ENCODE data around the gene RAB30. TPM values are rescaled to one million over a fixed set of nuclear protein-coding genes. Genes with fewer than 3 reads are reported as not detected.

Gene RAB30
- total and polyA plus RNA-seq, 2 experiments from 2014 or later, result 2.5 to 10.2 TPM

GRCh38 chr11:83026229-83026628, 45.5 kb downstream of the RAB30 start:
- no peak for DNase-seq (ENCODE audit: low spot score)
- no peaks in the 10 kb centered on the region for H3K36me3 ChIP-seq (replicated peaks; ENCODE audit: insufficient read depth, low read depth)
- H3K9me3 ChIP-seq (ENCODE audit: low read depth), result no peaks in the 10 kb centered on the region
- no peak overlapping the region for H3K4me3 ChIP-seq
- no peak overlapping the region for H2AFZ ChIP-seq
- H3K9me2 ChIP-seq (replicated peaks; ENCODE audit: insufficient read depth), result no peaks in the 10 kb centered on the region
- no peak overlapping the region for H3K27ac ChIP-seq
- H3K27me3 ChIP-seq, result no peaks in the 10 kb centered on the region
- H3K79me2 ChIP-seq, result peaks cover 19% of the 10 kb centered on the region
- TF ChIP-seq EZH2 (IDR thresholded peaks at IDR 0.05; ENCODE audit: borderline replicate concordance) (no peak), EZH2phosphoT487 (IDR thresholded peaks at IDR 0.05; ENCODE audit: low read depth, severe bottlenecking, unreplicated experiment) (no peak), CTCF (IDR thresholded peaks at IDR 0.05; ENCODE audit: poor library complexity) (no peak)
- no peak overlapping the region for H3K4me2 ChIP-seq
- H4K20me1 ChIP-seq (ENCODE audit: insufficient read depth, poor library complexity, severe bottlenecking), result no peaks in the 10 kb centered on the region
- 96% methylated on average over 4 of the region's 4 CpGs for WGBS (ENCODE audit: low lambda C conversion rate, missing lambda C conversion rate)
- peaks cover 19% of the 10 kb centered on the region for H3K4me1 ChIP-seq (ENCODE audit: insufficient read depth)

GRCh38 chr11:83025267-83025704, 46.4 kb downstream of the RAB30 start:
- peak; percentile 50 for DNase-seq (ENCODE audit: low spot score)
- no peaks in the 10 kb centered on the region for H3K9me3 ChIP-seq (ENCODE audit: low read depth)
- H3K4me2 ChIP-seq, result peak overlapping the region; percentile 58
- no peaks in the 10 kb centered on the region for H3K27me3 ChIP-seq
- H3K4me3 ChIP-seq, result no peak overlapping the region
- no peaks in the 10 kb centered on the region for H3K9me2 ChIP-seq (replicated peaks; ENCODE audit: insufficient read depth)
- H3K79me2 ChIP-seq, result peaks cover 19% of the 10 kb centered on the region
- WGBS (ENCODE audit: low lambda C conversion rate, missing lambda C conversion rate), result 16% methylated on average over 2 of the region's 2 CpGs
- H3K27ac ChIP-seq, result no peak overlapping the region
- no peaks in the 10 kb centered on the region for H3K36me3 ChIP-seq (replicated peaks; ENCODE audit: insufficient read depth, low read depth)
- no peak for TF ChIP-seq EZH2phosphoT487 (IDR thresholded peaks at IDR 0.05; ENCODE audit: low read depth, severe bottlenecking, unreplicated experiment)
- TF ChIP-seq EZH2 (IDR thresholded peaks at IDR 0.05; ENCODE audit: borderline replicate concordance), result no peak
- no peak for TF ChIP-seq CTCF (IDR thresholded peaks at IDR 0.05; ENCODE audit: poor library complexity)
- no peaks in the 10 kb centered on the region for H4K20me1 ChIP-seq (ENCODE audit: insufficient read depth, poor library complexity, severe bottlenecking)
- no peak overlapping the region for H2AFZ ChIP-seq
- peaks cover 19% of the 10 kb centered on the region for H3K4me1 ChIP-seq (ENCODE audit: insufficient read depth)

- no peak for DNase-seq (ENCODE audit: low spot score)
- H3K4me2 ChIP-seq, result no peak overlapping the region
- TF ChIP-seq EZH2 (IDR thresholded peaks at IDR 0.05; ENCODE audit: borderline replicate concordance) (no peak), CTCF (IDR thresholded peaks at IDR 0.05; ENCODE audit: poor library complexity) (no peak), EZH2phosphoT487 (IDR thresholded peaks at IDR 0.05; ENCODE audit: low read depth, severe bottlenecking, unreplicated experiment) (no peak)
- no peak overlapping the region for H2AFZ ChIP-seq
- H3K27me3 ChIP-seq, result no peaks in the 10 kb centered on the region
- H3K4me1 ChIP-seq (ENCODE audit: insufficient read depth), result peaks cover 19% of the 10 kb centered on the region
- no peaks in the 10 kb centered on the region for H3K9me3 ChIP-seq (ENCODE audit: low read depth)
- peaks cover 16% of the 10 kb centered on the region for H3K79me2 ChIP-seq
- no peaks in the 10 kb centered on the region for H4K20me1 ChIP-seq (ENCODE audit: insufficient read depth, poor library complexity, severe bottlenecking)
- no peak overlapping the region for H3K4me3 ChIP-seq
- peak overlapping the region; percentile 61 for H3K27ac ChIP-seq
- H3K9me2 ChIP-seq (replicated peaks; ENCODE audit: insufficient read depth), result no peaks in the 10 kb centered on the region
- H3K36me3 ChIP-seq (replicated peaks; ENCODE audit: insufficient read depth, low read depth), result no peaks in the 10 kb centered on the region
- 83% methylated on average over 3 of the region's 3 CpGs for WGBS (ENCODE audit: low lambda C conversion rate, missing lambda C conversion rate)
Measured at GRCh38 chr11:83024270-83024854, 47.3 kb downstream of the RAB30 start.

All from hepatocyte (in vitro differentiated cells).